SK-N-SH treated with all-trans-retinoic acid at 6 μM for 48 hours (cell line): ENCODE measurements around the gene HIP1.

Experiments
- ATAC-seq: fragments of 200-7000 bp; cut with Tn5 transposase; 3 replicates; pipeline ENCODE4 v1.9.1; 2020; ENCODE audit warnings: mild to moderate bottlenecking, moderate library complexity
- ARNTL ChIP-seq: fragments of 450-650 bp; formaldehyde crosslinking; IDR thresholded peaks from 2 replicates; pipeline ENCODE4 v1.5.0; 2020; ENCODE audit warnings: low read depth, mild to moderate bottlenecking, moderate library complexity, borderline replicate concordance
- BACH2 ChIP-seq: fragments of 250-450 bp; sonication (Bioruptor Pico); IDR thresholded peaks from 2 replicates; pipeline ENCODE4 v1.9.0; 2021; ENCODE audit warnings: mild to moderate bottlenecking, borderline replicate concordance
- CREB5 ChIP-seq: fragments of 250-450 bp; sonication (Bioruptor Pico); IDR thresholded peaks from 2 replicates; pipeline ENCODE4 v1.5.1; 2020; ENCODE audit warnings: low read depth, mild to moderate bottlenecking, moderate library complexity
- CSDC2 ChIP-seq: fragments of 250-450 bp; sonication (Bioruptor Pico); IDR thresholded peaks from 2 replicates; pipeline ENCODE4 v1.5.0; 2020; ENCODE audit warnings: mild to moderate bottlenecking, moderate library complexity
- CSRNP3 ChIP-seq: fragments of 250-450 bp; sonication (Bioruptor Pico); IDR thresholded peaks from 2 replicates; pipeline ENCODE4 v1.5.1; 2021; ENCODE audit warnings: mild to moderate bottlenecking, moderate library complexity
- ESRRG ChIP-seq: fragments of 250-450 bp; sonication (Bioruptor Pico); IDR thresholded peaks from 2 replicates; pipeline ENCODE4 v1.6.1; 2021; ENCODE audit warnings: mild to moderate bottlenecking
- GLIS3 ChIP-seq: fragments of 250-450 bp; sonication (Bioruptor Pico); IDR thresholded peaks from 2 replicates; pipeline ENCODE4 v1.5.0; 2020; ENCODE audit warnings: mild to moderate bottlenecking, moderate library complexity
- ISL1 ChIP-seq: fragments of 250-450 bp; sonication (Bioruptor Pico); IDR thresholded peaks from 2 replicates; pipeline ENCODE4 v2.1.2; 2022; ENCODE audit warnings: mild to moderate bottlenecking, moderate library complexity
- OSR1 ChIP-seq: fragments of 250-450 bp; sonication (Bioruptor Pico); IDR thresholded peaks from 2 replicates; pipeline ENCODE4 v1.8.0; 2022; ENCODE audit warnings: moderate library complexity, mild to moderate bottlenecking, inconsistent platforms
- PATZ1 ChIP-seq: fragments of 250-450 bp; sonication (Bioruptor Pico); IDR thresholded peaks from 2 replicates; pipeline ENCODE4 v1.8.0; 2020; ENCODE audit warnings: mild to moderate bottlenecking, moderate library complexity, borderline replicate concordance
- PPARA ChIP-seq: fragments of 250-450 bp; sonication (Bioruptor Pico); IDR thresholded peaks from 2 replicates; pipeline ENCODE4 v1.5.0; 2020; ENCODE audit warnings: mild to moderate bottlenecking, borderline replicate concordance
- RARB ChIP-seq: fragments of 250-450 bp; sonication (Bioruptor Pico); IDR thresholded peaks from 2 replicates; pipeline ENCODE4 v1.8.0; 2021; ENCODE audit warnings: mild to moderate bottlenecking, moderate library complexity
- SNAI2 ChIP-seq: fragments of 250-450 bp; sonication (Bioruptor Pico); IDR thresholded peaks from 2 replicates; pipeline ENCODE4 v1.5.0; 2020; ENCODE audit warnings: mild to moderate bottlenecking, moderate library complexity
- TCF4 ChIP-seq: fragments of 250-450 bp; sonication (Bioruptor Pico); IDR thresholded peaks from 2 replicates; pipeline ENCODE4 v1.8.0; 2021; ENCODE audit warnings: mild to moderate bottlenecking, moderate library complexity, borderline replicate concordance
- TOX ChIP-seq: fragments of 250-450 bp; sonication (Bioruptor Pico); IDR thresholded peaks from 2 replicates; pipeline ENCODE4 v1.8.0; 2021; ENCODE audit warnings: mild to moderate bottlenecking, moderate library complexity, borderline replicate concordance
- ZC3H10 ChIP-seq: fragments of 250-450 bp; sonication (Bioruptor Pico); IDR thresholded peaks from 2 replicates; pipeline ENCODE4 v1.5.1; 2021; ENCODE audit warnings: mild to moderate bottlenecking, moderate library complexity
- ZFP3 ChIP-seq: fragments of 250-450 bp; sonication (Bioruptor Pico); IDR thresholded peaks from 2 replicates; pipeline ENCODE4 v1.5.0; 2020; ENCODE audit warnings: mild to moderate bottlenecking, moderate library complexity
- ZFP30 ChIP-seq: fragments of 450-650 bp; formaldehyde crosslinking; IDR thresholded peaks from 2 replicates; pipeline ENCODE4 v1.5.0; 2022; ENCODE audit warnings: mild to moderate bottlenecking, moderate library complexity
- ZNF565 ChIP-seq: fragments of 450-650 bp; formaldehyde crosslinking; conservative IDR thresholded peaks from 2 replicates; pipeline ENCODE4 v1.5.0; 2020; ENCODE audit warnings: low read depth, mild to moderate bottlenecking, moderate library complexity
- ZNF70 ChIP-seq: fragments of 450-650 bp; formaldehyde crosslinking; IDR thresholded peaks from 2 replicates; pipeline ENCODE4 v1.5.0; 2020; ENCODE audit warnings: mild to moderate bottlenecking, moderate library complexity
- ZNF8 ChIP-seq: fragments of 450-650 bp; formaldehyde crosslinking; IDR thresholded peaks from 2 replicates; pipeline ENCODE4 v1.5.0; 2020; ENCODE audit warnings: mild to moderate bottlenecking, moderate library complexity
- TF ChIP-seq, protein P1 (sequence below): fragments of 250-450 bp; sonication (Bioruptor Pico); IDR thresholded peaks from 2 replicates; pipeline ENCODE4 v1.8.0; 2021; ENCODE audit warnings: low read depth, mild to moderate bottlenecking, moderate library complexity, borderline replicate concordance
- TF ChIP-seq, protein P2 (sequence below): fragments of 250-450 bp; sonication (Bioruptor Pico); IDR thresholded peaks from 2 replicates; pipeline ENCODE4 v1.5.0; 2020; ENCODE audit warnings: mild to moderate bottlenecking, moderate library complexity

Gene HIP1

DNA sequence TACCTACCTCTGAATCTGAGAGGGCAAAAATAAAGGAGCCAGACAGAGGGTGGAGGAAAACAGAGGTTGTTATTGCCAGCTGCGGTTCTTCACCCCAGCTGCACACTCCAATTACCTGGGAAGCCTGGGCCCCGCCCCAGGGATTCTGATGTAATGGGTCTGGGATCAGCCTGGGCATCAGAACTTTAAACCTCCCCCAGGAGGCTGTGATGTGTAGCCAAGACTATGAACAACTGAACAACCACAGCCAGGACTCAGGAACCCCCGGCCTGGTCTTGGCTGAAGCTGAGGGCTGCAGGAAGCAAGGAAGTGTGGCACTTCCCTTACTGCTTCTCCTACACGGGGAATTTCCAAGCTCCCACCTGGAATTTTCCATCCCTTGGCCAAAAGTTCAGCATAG is 89.3 kb downstream of the HIP1 start:
- no peak for ATAC-seq

DNA sequence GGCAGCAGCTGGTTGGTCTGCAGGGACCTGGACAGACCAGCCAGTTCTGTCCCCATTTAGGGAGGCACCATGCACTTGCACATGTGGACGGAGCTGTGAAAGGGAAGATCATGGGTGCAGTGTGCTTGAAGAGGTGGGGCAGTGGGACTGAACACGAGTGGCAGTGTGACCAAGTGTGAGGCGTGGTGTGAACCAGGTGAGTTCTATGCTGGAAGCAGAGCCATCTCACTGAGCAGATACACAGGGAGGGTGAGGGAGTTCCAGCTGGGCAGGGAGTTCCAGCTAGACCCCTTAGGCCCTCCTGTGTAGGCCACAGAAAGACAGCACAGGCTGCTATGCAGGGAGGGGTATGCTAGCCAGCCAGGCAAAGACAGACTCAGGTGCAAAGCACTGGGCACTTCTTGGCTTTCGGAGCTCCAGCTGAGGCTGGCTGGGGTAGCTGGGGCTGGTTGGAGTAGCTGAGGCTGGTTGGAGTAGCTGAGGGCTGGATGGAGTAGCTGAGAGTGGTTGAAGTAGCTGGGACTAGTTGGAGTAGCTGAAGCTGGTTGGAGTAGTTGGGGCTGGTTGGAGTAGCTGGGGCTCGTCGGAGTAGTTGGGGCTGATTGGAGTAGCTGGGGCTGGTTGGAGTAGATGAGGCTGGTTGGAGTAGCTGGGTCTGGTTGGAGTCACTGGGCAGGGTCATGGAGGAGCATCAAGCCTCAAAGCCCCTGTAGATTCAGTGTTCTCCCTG is 90.9 kb downstream of the HIP1 start:
- TF ChIP-seq ZNF70 (CRISPR knock-in tag) (no peak), TOX (CRISPR knock-in tag) (no peak), ARNTL (no peak), ESRRG (no peak), OSR1 (no peak), PPARA (CRISPR knock-in tag) (no peak)
- TF ChIP-seq, protein P1, sequence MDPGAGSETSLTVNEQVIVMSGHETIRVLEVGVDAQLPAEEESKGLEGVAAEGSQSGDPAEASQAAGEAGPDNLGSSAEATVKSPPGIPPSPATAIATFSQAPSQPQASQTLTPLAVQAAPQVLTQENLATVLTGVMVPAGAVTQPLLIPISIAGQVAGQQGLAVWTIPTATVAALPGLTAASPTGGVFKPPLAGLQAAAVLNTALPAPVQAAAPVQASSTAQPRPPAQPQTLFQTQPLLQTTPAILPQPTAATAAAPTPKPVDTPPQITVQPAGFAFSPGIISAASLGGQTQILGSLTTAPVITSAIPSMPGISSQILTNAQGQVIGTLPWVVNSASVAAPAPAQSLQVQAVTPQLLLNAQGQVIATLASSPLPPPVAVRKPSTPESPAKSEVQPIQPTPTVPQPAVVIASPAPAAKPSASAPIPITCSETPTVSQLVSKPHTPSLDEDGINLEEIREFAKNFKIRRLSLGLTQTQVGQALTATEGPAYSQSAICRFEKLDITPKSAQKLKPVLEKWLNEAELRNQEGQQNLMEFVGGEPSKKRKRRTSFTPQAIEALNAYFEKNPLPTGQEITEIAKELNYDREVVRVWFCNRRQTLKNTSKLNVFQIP (CRISPR knock-in tag) = no peak
- TF ChIP-seq, all 23 proteins: peak for 0
- ATAC-seq = no peak; the same call in 2 of the 3 replicates

More for the DNA sequence above, 89.3 kb downstream of the HIP1 start:
- no peak for TF ChIP-seq TOX (CRISPR knock-in tag)
- no peak for TF ChIP-seq SNAI2 (CRISPR knock-in tag)
- no peak for TF ChIP-seq ZC3H10
- TF ChIP-seq RARB (CRISPR knock-in tag) = no peak
- TF ChIP-seq ZFP30 (CRISPR knock-in tag) = no peak
- no peak for TF ChIP-seq ZNF70 (CRISPR knock-in tag)
- TF ChIP-seq ZNF565 (CRISPR knock-in tag) = no peak
- no peak for TF ChIP-seq BACH2 (CRISPR knock-in tag)
- TF ChIP-seq, protein P2, sequence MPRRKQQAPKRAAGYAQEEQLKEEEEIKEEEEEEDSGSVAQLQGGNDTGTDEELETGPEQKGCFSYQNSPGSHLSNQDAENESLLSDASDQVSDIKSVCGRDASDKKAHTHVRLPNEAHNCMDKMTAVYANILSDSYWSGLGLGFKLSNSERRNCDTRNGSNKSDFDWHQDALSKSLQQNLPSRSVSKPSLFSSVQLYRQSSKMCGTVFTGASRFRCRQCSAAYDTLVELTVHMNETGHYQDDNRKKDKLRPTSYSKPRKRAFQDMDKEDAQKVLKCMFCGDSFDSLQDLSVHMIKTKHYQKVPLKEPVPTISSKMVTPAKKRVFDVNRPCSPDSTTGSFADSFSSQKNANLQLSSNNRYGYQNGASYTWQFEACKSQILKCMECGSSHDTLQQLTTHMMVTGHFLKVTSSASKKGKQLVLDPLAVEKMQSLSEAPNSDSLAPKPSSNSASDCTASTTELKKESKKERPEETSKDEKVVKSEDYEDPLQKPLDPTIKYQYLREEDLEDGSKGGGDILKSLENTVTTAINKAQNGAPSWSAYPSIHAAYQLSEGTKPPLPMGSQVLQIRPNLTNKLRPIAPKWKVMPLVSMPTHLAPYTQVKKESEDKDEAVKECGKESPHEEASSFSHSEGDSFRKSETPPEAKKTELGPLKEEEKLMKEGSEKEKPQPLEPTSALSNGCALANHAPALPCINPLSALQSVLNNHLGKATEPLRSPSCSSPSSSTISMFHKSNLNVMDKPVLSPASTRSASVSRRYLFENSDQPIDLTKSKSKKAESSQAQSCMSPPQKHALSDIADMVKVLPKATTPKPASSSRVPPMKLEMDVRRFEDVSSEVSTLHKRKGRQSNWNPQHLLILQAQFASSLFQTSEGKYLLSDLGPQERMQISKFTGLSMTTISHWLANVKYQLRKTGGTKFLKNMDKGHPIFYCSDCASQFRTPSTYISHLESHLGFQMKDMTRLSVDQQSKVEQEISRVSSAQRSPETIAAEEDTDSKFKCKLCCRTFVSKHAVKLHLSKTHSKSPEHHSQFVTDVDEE (CRISPR knock-in tag) = no peak
- TF ChIP-seq CREB5 (CRISPR knock-in tag) = no peak
- no peak for TF ChIP-seq PATZ1
- TF ChIP-seq ZFP3 = no peak
- TF ChIP-seq ZNF8 (CRISPR knock-in tag) = no peak
- TF ChIP-seq OSR1 = no peak
- TF ChIP-seq PPARA (CRISPR knock-in tag) = no peak
- TF ChIP-seq GLIS3 (CRISPR knock-in tag) = no peak
- TF ChIP-seq ISL1 = no peak
- TF ChIP-seq ESRRG = no peak
- no peak for TF ChIP-seq TCF4 (CRISPR knock-in tag)

DNA sequence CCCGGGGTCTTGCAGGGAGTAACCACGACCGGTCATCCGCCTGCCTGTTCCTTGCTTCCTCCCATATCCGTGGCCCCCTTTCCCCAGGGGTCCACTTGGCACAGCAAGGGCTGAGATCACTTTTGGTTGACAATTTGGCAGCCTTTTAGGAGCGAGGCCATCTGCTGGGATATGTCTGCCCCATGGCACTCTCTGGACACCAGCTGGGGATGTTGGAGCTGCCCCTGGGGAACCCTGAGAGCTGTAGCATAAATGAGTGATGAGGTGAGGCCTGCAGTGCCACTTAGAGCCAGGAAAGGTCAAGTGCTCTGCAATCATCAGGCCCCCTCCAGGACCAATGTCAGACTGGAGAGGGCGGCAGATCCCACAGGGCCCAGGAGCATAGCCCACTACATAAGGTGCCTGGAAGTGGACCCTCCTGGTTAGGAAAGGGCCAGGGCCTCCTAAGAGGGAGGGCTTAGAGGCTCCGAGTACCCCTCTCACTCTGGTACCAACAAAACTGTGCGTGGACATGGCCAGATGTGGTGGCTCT is 92.1 kb downstream of the HIP1 start:
- no peak; the same call in 2 of the 3 replicates for ATAC-seq
- TF ChIP-seq ZFP3 (no peak), BACH2 (CRISPR knock-in tag) (no peak), TCF4 (CRISPR knock-in tag) (no peak), RARB (CRISPR knock-in tag) (no peak), CSDC2 (no peak), CSRNP3 (CRISPR knock-in tag) (no peak), OSR1 (no peak), ZC3H10 (no peak), GLIS3 (CRISPR knock-in tag) (no peak), CREB5 (CRISPR knock-in tag) (no peak), TOX (CRISPR knock-in tag) (no peak), ARNTL (no peak), ZNF8 (CRISPR knock-in tag) (no peak), ISL1 (no peak)
- TF ChIP-seq, protein P1 (CRISPR knock-in tag) = no peak
